HG03469 (cell line): ENCODE measurements around the gene SPG11.
"Not testable (repeated sequence)": the region's sequence is repeated elsewhere in the genome, so short reads cannot be mapped to it uniquely, and the experiment has no call there.

Experiments used
- ATAC-seq: cut with Tn5 transposase; IDR thresholded peaks from one replicate; pipeline ENCODE4 v1.9.1; 2021; ENCODE audit warnings: mild to moderate bottlenecking, moderate library complexity, moderate number of reproducible peaks; ENCODE audit not compliant: unreplicated experiment

Gene SPG11

GRCh38 chr15:44569316-44569715 lies 94.1 kb downstream of the SPG11 start:
- ATAC-seq = no peak

DNA sequence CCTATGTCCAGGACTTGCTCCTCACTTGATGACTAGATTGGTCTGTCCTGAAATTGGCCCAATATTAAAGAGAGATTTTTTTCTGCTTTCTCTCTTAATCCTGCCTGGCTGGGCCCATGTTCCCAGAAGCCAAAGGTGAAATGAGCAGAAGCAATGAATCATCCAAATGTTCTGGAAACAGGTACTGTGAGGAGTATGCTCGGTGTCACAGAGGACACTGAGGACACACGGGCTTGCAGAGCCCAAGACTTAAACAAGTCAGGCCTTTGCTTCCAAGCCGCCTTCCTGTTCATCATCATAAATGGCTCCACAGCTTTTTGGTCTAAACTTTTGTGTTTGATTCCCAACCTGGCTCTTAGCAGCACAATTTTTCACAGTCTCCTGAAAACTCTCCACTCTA lies 95.1 kb downstream of the SPG11 start:
- no peak for ATAC-seq

DNA sequence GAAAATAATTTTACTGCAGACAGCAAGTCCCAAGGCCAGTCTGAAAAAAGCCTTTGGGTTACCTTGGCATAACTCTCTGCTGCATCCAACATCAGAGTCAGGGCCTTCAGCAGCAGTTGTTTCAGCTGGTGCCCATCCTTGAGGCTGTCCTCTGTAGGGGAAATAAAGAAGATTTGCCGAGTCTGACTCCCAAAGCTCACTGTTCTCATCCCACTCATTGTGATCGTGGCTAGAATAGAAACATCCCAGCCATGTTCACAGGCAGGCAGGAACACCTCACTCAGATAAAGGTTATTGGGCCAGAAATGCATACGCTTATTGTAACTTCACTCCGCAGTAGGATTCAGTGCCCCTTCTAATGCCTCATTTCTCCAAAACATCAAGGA lies 97.3 kb downstream of the SPG11 start:
- no peak for ATAC-seq

- no peak for ATAC-seq
These were observed 97.9 kb downstream of the SPG11 start for GRCh38 chr15:44565387-44566154.

GRCh38 chr15:44560926-44561325 lies 102.5 kb downstream of the SPG11 start:
- not testable (repeated sequence) for ATAC-seq

- ATAC-seq = no peak
These were observed 108.3 kb downstream of the SPG11 start for GRCh38 chr15:44554934-44555723.

- ATAC-seq = no peak
These were observed 112.7 kb downstream of the SPG11 start for GRCh38 chr15:44550734-44551133.

DNA sequence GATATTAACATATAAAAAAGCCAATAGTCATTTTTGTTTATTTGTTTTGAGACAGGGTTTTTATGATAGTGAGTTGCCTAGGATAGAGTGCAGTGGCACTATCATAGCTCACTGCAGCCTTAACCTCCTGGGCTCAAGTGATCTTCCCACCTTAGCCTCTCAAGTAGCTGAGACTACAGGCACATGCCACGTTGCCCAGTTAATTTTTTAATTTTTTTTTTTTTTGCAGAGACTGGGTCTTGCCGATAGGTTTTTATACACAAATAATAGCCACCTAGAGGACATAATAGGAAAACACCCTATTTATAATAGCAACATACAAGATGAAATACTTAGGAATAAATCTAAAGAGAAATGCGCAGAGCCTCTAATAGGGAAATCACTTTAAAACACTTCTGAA lies 113.2 kb downstream of the SPG11 start:
- ATAC-seq = no peak

DNA sequence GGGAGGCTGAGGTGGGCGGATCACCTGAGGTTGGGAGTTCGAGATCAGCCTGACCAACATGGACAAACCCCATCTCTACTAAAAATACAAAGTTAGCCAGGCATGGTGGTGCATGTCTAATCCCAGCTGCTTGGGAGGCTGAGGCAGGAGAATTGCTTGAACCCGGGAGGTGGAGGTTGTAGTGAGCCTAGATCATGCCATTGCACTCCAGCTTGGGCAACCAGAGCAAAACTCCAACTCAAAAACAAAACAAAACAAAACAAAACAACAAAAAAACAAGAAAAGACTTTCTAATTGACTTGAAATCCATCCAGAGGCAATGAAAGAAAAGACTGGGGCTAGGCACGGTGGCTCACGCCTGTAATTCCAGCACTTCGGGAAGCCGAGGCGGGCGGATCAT lies 114.3 kb downstream of the SPG11 start:
- ATAC-seq = not testable (repeated sequence)

GRCh38 chr15:44545913-44546802 lies 117.3 kb downstream of the SPG11 start:
- ATAC-seq = peak; percentile 64

GRCh38 chr15:44544745-44545144 lies 118.7 kb downstream of the SPG11 start:
- ATAC-seq = not testable (repeated sequence)

DNA sequence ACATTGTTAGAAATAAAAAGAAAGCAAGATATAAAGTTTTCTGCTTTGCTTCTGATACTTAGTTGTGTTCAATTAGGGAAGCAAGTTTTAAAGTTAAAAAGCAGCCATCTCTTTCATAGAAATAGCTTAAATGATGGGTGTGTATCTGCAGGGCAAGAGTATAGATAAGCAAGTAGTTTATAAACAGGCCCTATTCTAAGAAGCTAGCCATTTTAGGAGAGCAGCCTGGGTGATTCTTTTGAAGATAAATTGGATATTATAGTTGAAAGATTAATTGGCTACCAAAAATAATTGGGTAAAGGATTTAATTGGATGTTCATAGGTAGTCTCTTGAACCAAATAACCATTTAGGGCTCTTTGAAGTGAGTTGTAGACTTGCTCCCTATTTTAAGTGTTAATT lies 120.9 kb downstream of the SPG11 start:
- no peak for ATAC-seq

DNA sequence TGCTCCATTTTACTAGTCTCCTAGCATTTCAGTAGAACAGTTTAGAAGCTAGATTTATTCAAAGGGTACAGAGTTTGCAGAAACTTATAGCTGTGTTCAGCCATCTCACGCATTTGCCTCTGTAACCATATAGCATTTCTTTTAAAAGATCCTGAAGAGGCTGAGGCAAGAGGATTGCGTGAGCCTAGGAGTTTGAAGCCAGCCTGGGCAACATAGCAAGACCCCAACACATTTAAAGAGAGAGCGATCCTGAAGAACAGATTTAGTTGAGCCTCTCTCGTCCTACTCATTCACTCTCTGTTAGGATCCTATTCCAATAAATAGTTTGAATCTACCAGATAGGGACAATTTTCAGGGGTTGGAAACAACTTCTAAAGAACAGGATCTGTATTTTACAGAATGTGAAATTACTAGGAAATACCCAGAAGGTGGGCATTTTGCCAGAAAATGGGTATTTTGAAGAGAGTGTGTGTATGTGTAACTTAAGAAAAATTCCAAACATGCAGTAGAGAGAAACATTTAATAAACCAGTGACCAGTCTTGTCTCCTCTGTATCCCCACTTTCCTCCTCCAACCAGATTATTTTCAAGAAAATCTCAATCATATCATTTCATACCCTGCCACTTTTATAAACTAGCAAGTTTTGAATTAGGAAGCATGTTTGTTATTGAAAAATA lies 122.0 kb downstream of the SPG11 start:
- ATAC-seq = no peak

DNA sequence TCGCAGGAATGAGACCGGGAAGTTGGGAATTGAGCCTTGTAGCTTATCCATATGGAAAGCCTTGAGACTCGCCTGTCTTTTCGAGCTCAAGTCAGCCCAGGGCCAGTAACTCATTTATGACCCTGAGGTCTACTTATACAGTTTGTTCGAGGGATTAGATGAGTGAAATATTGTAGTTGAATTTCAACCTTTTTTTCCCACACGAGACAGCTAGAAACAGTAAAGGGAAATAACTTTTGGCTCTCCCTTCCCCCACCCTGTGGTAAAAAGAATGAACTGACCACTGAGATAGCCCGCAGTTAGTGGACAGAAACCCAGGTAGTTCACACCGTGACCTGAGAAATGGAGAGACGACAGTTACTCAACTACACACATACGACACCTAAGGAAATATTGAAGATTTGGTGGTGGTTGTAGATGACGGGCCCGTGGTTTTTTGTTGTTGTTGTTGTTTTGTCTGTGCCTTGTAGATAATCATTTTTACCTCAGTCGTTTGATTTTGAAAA lies 125.7 kb downstream of the SPG11 start:
- no peak for ATAC-seq

- ATAC-seq = peak; percentile 66
These were observed 126.3 kb downstream of the SPG11 start, which contains the start of gene EIF3J for GRCh38 chr15:44536962-44537734. Gene EIF3J, plus strand, starts transcription at chr15:44537147. Its CDS starts 48 bp downstream, at chr15:44537195.

- peak; percentile 33 for ATAC-seq
These were observed 127.0 kb downstream of the SPG11 start for GRCh38 chr15:44536302-44536961.

DNA sequence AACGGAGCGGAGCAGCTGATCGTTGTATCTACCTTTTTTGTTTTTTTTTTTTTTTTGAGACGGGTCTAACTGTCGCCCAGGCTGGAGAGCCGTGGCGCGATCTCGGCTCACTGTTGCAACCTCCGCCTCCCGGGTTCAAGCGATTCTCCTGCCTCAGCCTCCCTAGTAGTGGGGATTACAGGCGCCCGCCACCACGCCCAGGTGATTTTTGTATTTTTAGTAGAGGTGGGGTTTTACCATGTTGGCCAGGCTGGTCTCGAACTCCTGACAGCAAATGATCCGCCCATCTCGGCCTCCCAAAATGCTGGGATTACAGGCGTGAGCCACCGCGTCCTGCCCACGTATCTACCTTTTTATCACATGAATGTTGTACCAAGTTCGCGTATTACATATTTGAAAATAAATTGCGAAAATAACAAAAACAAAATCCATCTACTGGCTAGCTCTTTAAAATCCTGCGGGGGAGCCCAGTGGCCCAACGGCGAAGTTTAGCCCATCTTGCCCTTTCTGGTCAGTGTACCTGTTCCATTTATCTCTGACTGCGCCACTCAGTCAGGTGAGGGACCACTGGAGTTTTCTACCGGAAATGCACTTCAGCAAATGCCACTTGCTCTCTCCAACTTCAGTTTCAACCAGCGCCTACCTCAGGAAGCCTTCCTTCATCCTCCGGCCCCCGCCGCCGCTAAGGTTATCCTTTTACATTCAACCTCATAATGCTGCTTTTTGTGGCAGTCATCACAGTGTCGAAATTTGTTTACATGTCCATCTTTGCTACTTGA lies 127.8 kb downstream of the SPG11 start:
- ATAC-seq = peak; percentile 3

- ATAC-seq = no peak
These were observed 128.4 kb downstream of the SPG11 start for GRCh38 chr15:44535092-44535491.
